Measurements from ENCODE around the gene RNF144B. TPM values are rescaled to one million over a fixed set of nuclear protein-coding genes. Genes with fewer than 3 reads are reported as not detected.

Gene RNF144B
- total and polyA plus RNA-seq, 2 of the 8 experiments (the other 6 are each of a cell fraction or from before 2014, with no cell fraction given) = 1.8 to 11.2 TPM

DNA sequence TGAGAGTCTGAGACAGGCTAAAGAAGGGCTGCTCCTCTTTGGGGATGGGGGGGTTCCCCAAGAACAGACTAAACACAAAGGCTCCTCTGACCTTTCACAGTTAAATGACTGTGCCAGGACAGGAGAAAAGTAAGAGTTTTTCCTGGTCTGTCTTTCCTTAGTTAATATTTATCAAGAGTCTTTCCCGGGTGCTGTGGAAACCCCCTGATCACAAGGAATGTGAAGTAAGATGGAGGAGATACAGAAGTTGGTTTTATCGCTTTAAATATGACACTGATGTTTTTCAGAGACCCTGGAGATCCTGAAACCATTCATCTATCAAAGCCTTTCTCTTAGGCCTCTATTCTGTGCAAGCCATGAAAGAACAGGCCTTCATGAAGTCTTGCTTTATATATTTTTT is 105.8 kb downstream of the RNF144B start:
- Histone ChIP-seq H2BK120ac (replicated peaks; ENCODE audit: low read depth, low read length) (no peak overlapping the region), H2BK20ac (ENCODE audit: low read length) (no peak overlapping the region), H3K23me2 (ENCODE audit: low read depth, low read length) (no peaks in the 10 kb centered on the region), H4K8ac (ENCODE audit: extremely low read depth, insufficient read depth, low read length) (no peak overlapping the region), H2AK5ac (ENCODE audit: low read depth, low read length) (no peak overlapping the region), H3K79me2 (ENCODE audit: control insufficient read depth in 1 of 2, insufficient read depth in 2 of 2, low read length in 2 of 2) (no peaks in the 10 kb centered on the region), H2BK12ac (ENCODE audit: low read depth, low read length) (no peak overlapping the region), H3K14ac (ENCODE audit: insufficient read length) (no peak overlapping the region), H2BK15ac (ENCODE audit: low read length) (no peak overlapping the region), H3K79me1 (ENCODE audit: low read depth, low read length) (no peaks in the 10 kb centered on the region), H3K4me1 (replicated peaks in 1 of 4; ENCODE audit: control insufficient read depth in 3 of 4, insufficient read depth in 4 of 4, low read length in 3 of 4) (peaks cover 0 to 10% (median 5%) of the 10 kb centered on the region in 4 experiments; a peak in 5 of 7 replicates), H3K56ac (replicated peaks; ENCODE audit: insufficient read length, low read depth, low read length) (no peak overlapping the region), H3K27ac (ENCODE audit: low read depth, low read length) (no peak overlapping the region), H4K91ac (replicated peaks; ENCODE audit: insufficient read length, low read length) (no peak overlapping the region), H3K4me2 (ENCODE audit: insufficient read depth in 1 of 2, low read depth in 2 of 2, low read length in 2 of 2) (no peak overlapping the region), H2AFZ (ENCODE audit: low read length) (no peak overlapping the region), H2BK5ac (ENCODE audit: low read depth, low read length) (no peak overlapping the region), H4K20me1 (replicated peaks in 1 of 2; ENCODE audit: control insufficient read depth in 1 of 2, insufficient read depth in 2 of 2, low read length in 2 of 2) (no peaks in the 10 kb centered on the region), H3K9ac (replicated peaks in 1 of 4; ENCODE audit: extremely low read depth in 1 of 4, low read depth in 3 of 4, low read length in 3 of 4) (no peak overlapping the region), H3K18ac (ENCODE audit: extremely low read depth, low read length) (no peak overlapping the region), H3K36me3 (ENCODE audit: control insufficient read depth in 2 of 4, insufficient read depth in 4 of 4, low read length in 3 of 4) (no peaks in the 10 kb centered on the region), H4K5ac (ENCODE audit: insufficient read length, low read depth, low read length) (no peak overlapping the region), H3K23ac (ENCODE audit: insufficient read length) (no peak overlapping the region), H3K4me3 (ENCODE audit: extremely low read depth in 1 of 4, insufficient read depth in 2 of 4, low read depth in 3 of 4, low read length in 4 of 4) (no peak overlapping the region), H3K9me3 (ENCODE audit: insufficient read depth in 2 of 2, low read depth in 1 of 2, low read length in 1 of 2) (no peaks in the 10 kb centered on the region), H3K27me3 (replicated peaks in 1 of 4; ENCODE audit: control insufficient read depth in 3 of 4, extremely low read depth in 1 of 4, insufficient read depth in 3 of 4, low read length in 3 of 4) (no peaks in the 10 kb centered on the region), H3K4ac (replicated peaks; ENCODE audit: insufficient read length, low read depth, low read length) (no peak overlapping the region)
- ChIA-PET POLR2A (ENCODE audit: partially characterized antibody) (no interaction called here), CTCF (ENCODE audit: partially characterized antibody) (no interaction called here)
- WGBS, 2 experiments (ENCODE audit: extremely low coverage in 1 of 2, insufficient coverage in 1 of 2, insufficient read length in 1 of 2, insufficient replicate concordance in 2 of 2, low coverage in 1 of 2, low lambda C conversion rate in 2 of 2, missing lambda C conversion rate in 1 of 2) = 72% methylated on average over 2 of the region's 2 CpGs; no CpG with 5 or more reads in 1 of the 2 experiments
- TF ChIP-seq RFX5 (IDR thresholded peaks at IDR 0.05; ENCODE audit: borderline replicate concordance, low read depth, low read length) (no peak), POLR2A (IDR thresholded peaks at IDR 0.05; ENCODE audit: control extremely low read depth in 1 of 2, low read depth in 2 of 2, low read length in 2 of 2) (no peak), RNF2 (IDR thresholded peaks at IDR 0.05; ENCODE audit: borderline replicate concordance, low read depth, low read length, missing control alignments, poor library complexity, severe bottlenecking) (no peak), GABPA (IDR thresholded peaks at IDR 0.05; ENCODE audit: borderline replicate concordance, insufficient read depth, low read length) (no peak), BCL11A (IDR thresholded peaks at IDR 0.05; ENCODE audit: low read depth in 2 of 2, low read length in 2 of 2) (no peak)
- DNase-seq (ENCODE audit: low read depth in 1 of 2, low spot score in 2 of 2) (no peak), FAIRE-seq (no peak)

Data from H1 (cell line).